Measurements from ENCODE around the gene PTGS1.

GRCh38 chr9:122393284-122393983, 22.6 kb downstream of the PTGS1 start:
- TF ChIP-seq CTCF (IDR thresholded peaks at IDR 0.05), result no peak
- no peak for TF ChIP-seq POLR2AphosphoS5 (IDR thresholded peaks at IDR 0.05)
- TF ChIP-seq POLR2A (IDR thresholded peaks at IDR 0.05), result no peak
- TF ChIP-seq EP300 (IDR thresholded peaks at IDR 0.05; ENCODE audit: low read depth), result no peak
